Measurements from ENCODE around the gene KCNMA1.
A peak's percentile ranks its signal among the peaks of the same experiment; 100 is the strongest.

KCNMA1 gene

DNA sequence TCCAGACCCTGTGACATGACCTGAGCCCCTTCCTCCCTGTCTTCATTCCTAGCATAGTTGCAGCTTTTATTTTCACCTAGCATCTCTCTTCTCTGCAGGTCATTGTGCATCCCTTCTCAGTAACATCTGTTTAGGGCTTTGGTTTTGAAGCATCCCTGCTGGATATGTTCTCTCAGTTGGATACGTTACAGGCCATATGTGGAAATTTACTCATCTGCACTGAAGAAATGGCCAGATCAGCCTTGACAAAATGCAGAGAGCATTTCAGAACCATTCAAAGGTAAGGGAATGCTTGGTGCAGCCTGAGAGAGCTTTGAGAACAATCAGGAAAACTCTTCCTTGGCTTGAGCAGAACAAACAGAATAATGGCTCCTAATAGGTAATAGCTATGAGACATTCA, 647.0 kb downstream of the KCNMA1 start:
- DNase-seq: no peak

- DNase-seq: peak; percentile 50 to 56
These were observed 652.8 kb downstream of the KCNMA1 start for GRCh38 chr10:76984559-76985443.

GRCh38 chr10:76983624-76984023, 654.0 kb downstream of the KCNMA1 start:
- DNase-seq: no peak

GRCh38 chr10:76982671-76983070, 654.9 kb downstream of the KCNMA1 start:
- no peak for DNase-seq

DNA sequence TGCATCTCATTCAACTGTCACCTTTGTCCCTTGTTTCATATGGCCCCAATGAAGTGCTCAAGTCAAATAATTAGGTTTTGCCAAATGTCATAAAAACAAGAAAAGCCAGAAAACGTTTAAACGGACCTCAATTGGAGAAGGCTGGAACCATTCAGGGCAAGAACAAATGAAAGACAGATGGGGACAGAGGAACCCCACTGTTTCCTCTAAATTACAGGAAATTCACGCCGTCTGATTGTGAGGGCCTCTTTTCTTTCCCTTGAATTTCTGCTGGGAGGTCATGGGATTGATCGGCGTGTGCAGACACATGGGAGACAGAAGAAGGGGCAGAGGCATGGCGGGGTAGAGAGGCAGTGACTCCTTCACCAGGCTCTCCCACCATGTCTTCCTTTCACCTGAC, 656.4 kb downstream of the KCNMA1 start:
- no peak for DNase-seq

GRCh38 chr10:76977901-76978300, 659.7 kb downstream of the KCNMA1 start:
- DNase-seq: no peak

DNA sequence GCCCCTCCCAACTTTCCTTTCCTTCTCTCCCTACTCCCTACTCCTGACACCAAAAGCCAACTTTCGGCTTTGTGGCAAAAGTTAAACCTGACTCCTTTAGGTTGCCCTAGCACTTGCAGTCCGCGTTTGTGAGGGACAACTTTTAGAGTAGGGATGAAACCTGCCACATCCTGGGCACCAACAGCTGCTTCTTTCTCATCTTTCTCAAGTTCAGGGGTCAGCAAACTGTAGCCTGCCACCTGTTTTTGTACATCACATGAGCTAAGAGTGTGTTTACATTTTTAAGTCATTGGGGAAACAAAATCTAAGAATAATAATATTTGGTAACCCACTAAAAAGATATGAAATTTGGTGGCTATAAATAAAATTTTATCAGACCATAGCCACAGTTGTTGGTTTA, 660.6 kb downstream of the KCNMA1 start:
- DNase-seq: no peak

DNA sequence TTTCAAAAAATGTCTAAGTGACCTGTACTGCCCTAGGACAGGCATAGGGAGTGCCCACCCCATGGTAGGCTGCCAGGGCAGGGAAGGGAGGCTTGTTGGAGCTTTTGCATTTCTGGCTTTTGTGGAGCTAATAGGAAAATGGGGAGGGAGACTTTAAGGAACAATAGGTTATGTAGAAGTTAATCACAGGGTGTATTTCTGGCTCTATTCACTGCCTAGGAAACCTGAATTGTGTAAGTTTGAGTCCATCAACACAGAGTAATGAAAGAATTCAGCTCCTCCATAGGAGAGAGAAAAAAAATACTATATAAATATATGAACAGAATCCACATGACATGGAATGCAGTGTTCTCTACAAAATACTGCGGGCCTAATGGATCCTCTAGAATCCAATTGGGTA, 661.5 kb downstream of the KCNMA1 start:
- DNase-seq: no peak

- DNase-seq: no peak
These were observed 662.5 kb downstream of the KCNMA1 start for GRCh38 chr10:76975126-76975525.

DNA sequence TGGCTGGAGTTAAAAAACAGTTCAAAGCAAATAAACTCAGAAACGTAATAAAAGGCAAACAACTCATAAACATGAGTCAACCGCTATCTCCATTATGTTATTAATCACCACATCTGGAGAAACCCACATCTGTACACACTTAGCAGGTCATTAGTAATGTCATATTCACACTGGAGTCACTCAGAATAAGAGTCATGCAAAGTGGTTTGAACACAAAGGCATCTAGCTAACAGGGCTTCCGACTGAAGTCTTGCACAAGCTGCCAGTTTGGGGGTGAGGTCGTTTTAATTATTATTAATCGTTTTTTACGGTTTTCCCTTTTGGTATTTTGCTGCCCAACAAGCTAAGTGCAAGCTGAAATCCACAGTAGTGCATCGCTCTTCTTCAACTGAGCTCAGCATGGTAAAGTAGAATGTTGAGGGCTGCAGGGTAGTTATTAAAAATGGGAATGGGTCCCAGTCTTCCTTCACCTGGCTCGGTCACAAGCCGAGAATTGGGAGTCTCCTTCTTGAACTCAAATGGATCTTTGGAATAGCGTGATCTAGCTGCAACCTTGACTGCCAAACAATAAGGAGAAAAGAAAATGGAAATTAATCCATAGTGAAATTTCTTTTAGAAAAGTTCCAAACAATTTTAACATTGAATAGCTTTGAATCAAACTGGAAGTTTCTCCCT, 663.5 kb downstream of the KCNMA1 start:
- no peak for DNase-seq

GRCh38 chr10:76973091-76974016, 664.3 kb downstream of the KCNMA1 start:
- peak in 1 of 2 experiments; percentile 16 for DNase-seq

DNA sequence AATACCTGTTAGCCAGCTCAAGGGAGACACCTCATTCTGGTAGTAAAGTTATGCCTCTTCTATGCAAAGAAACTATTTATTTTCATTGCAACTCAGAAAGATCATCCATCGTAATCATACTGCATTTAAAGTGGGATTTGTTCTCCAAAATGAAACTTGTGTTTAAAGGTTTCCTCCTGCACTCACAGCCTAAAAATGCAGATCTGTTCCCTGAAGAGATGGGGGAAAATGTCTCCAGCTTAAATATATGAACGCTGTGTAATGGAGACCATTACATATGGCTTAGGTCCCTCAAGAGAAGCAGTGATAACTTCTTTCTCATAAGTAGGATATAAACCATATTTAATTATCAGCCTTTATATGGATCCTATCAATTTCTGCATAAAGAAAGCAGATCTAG, 665.1 kb downstream of the KCNMA1 start:
- no peak for DNase-seq

DNA sequence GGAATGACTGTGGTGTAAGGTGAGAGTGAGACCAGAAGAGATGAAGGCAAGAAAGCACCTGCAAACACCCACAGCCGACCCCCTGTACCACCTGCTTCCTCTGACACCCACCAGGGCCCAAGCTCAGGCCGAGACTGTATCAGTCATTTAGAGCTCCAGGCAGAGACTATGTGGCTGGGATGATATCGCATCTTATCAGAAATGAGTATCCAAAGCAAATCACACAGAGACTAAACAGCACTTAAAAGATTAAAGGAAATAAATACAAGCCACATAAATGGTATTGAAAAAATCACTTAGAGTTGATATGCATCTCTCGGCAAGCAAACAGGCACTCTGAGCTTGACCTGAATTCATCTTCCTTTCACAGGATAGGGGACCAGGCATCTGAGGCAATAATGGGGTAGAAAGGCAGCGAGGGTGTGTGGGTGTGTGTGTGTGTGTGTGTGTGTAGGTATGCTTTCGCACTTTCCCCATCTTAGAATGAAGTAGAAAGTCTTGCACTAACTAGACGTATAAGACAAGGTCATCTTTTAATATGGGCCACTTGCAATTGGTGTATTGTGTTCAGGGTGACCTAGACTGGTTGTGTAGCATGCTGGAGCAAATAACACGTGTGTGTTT, 665.9 kb downstream of the KCNMA1 start:
- no peak for DNase-seq

DNA sequence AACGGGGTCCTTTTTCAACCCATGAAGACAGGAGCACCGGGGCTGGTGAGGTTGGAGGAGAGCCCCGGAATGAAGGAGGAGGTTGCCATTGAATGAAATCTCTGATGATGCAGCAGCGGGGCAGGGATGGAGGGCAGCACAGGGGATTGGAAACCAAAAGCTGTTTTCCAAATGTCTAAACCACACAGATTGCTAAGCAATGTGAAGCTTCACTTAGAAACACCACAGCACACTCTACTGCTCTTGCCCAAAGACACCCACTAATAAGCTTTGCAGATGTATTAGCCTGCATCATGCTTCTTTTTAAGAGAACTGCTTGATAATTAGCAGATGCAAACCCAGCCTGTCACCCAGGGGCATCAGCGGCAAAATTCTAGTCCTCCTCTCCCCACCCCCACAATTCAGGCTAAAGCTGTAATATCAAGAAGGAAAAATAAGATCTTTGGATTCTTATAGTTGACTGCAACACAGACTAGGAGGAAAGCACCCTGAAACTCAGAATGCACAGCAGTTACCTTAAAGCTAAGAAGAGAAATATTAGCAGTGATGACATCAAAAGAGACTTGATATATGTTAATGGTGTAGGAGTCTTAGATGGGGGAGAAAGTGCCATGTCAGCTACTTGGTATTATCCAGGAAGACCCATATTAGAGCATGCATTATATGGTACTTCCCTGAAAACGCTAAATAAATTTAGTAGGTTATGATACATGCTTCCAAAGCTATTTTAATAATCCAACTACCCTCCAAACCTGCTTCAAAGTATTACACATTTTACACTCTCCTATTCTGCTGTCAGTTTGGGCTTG, 666.7 kb downstream of the KCNMA1 start:
- no peak for DNase-seq

- DNase-seq: no peak
These were observed 668.2 kb downstream of the KCNMA1 start for GRCh38 chr10:76969366-76969948.

DNA sequence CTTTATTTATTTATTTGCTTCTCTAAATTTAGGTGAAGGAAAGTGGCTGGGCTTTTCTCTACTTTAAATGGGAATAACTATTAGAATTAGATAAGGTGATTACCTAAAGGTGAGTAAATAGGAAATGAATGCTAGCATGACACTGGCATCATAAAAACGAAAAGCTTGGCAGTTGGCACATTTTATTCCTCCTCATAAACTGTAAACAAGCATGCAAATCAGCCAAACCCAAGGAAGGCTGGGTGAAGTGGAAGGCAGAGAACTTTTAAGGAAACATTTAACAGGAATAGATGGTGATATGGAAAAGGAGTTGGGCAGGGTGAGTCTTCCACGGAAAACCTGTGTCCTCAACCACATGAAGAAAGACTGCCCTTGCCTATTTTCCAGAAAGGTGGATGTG, 669.1 kb downstream of the KCNMA1 start:
- DNase-seq: no peak

- DNase-seq: no peak
These were observed 674.8 kb downstream of the KCNMA1 start for GRCh38 chr10:76962851-76963250.

- DNase-seq: no peak
These were observed 675.8 kb downstream of the KCNMA1 start for GRCh38 chr10:76961841-76962240.

DNA sequence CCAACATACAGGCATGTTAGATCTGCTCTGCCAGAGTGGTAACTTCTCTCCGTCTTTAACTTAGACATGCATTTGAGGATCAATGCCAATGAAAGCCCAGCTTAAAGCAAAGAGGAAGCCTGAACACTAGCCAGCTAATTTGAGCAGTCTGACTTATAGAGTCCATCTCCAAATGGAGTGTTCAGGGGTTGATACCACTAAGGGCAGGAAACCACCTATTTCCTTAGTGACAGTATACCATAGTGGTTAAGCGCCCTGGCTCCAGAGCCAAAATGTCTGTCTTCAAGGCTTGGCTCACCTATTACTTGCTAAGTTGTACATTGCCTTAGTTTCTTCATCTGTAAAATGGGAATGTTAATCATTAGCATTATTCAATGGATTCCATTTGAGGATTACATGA, 678.5 kb downstream of the KCNMA1 start:
- no peak for DNase-seq

DNA sequence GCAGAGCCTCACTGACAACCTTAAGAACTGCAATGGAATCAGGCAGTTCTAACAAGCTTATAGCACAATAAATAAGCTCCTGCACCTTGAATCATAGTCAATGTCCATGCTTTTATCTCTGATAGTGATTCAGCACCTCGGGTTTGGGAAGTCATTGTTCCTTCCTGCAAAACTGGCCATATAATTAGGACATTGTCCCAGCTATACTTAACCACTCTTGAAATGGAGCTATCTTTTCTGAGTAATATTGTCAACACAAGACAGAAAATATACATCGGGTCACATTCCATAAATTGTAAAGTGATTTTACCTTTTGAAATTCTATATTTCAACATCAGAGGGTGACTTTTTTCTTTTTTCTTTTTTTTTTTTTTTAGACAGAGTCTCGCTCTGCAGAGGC, 682.8 kb downstream of the KCNMA1 start:
- DNase-seq: no peak

GRCh38 chr10:76950354-76950753, 687.3 kb downstream of the KCNMA1 start:
- no peak for DNase-seq

- no peak for DNase-seq
These were observed 691.3 kb downstream of the KCNMA1 start for GRCh38 chr10:76946270-76946669.
